SK-N-SH (cell line): Measurements from ENCODE around the gene TET2. TPM values are rescaled to one million over a fixed set of nuclear protein-coding genes. Genes with fewer than 3 reads are reported as not detected.

Source experiments
- CTCF ChIA-PET: fragments of 300-600, 350-600 bp; formaldehyde crosslinking; extraction: SDS; loops from one replicate; lab custom pipeline; 2021; lab: Yijun Ruan, JAX
- POLR2A ChIA-PET: fragments of 350-600 bp; sonication (Branson Sonifier 250); formaldehyde crosslinking; extraction: SDS; loops from one replicate; lab custom pipeline; 2020; ENCODE audit warnings: antibody characterized with exemption, inconsistent platforms; lab: Yijun Ruan, JAX
- DNase-seq: peaks from one replicate; pipeline ENCODE4 v3.0.0; 2012
- H2AFZ ChIP-seq: fragments of 200-600 bp; sonication (generic); 2 replicates; pipeline ENCODE4 v1.8.1; 2016; ENCODE audit warnings: antibody characterized with exemption, mild to moderate bottlenecking, low read depth
- H3F3A ChIP-seq: fragments of 200-600 bp; sonication (generic); replicated peaks from 2 replicates; pipeline ENCODE3; 2016; ENCODE audit warnings: antibody characterized with exemption, mild to moderate bottlenecking; ENCODE audit not compliant: insufficient read depth
- H3K27ac ChIP-seq, 2 experiments: fragments of 200-500 bp in 1 of 2; fragments of 200-600 bp in 1 of 2; sonication (Bioruptor generic) in 1 of 2; sonication (generic), shearing (Covaris generic) in 1 of 2; 2 replicates each; pipeline versions ENCODE4 v1.5.1 to v1.6.1; 2014 to 2016; ENCODE audit warnings: low read depth in 2 of 2, inconsistent platforms in 1 of 2, low read length in 1 of 2, mild to moderate bottlenecking in 1 of 2, mixed read lengths in 1 of 2
- H3K27me3 ChIP-seq: fragments of 200-600 bp; sonication (generic), shearing (Covaris generic); 2 replicates; pipeline ENCODE4 v1.6.1; 2016; ENCODE audit warnings: mixed run types; ENCODE audit not compliant: insufficient read depth
- H3K36me3 ChIP-seq, 2 experiments: fragments of 200-500 bp in 1 of 2; fragments of 200-600 bp in 1 of 2; sonication (Bioruptor generic) in 1 of 2; sonication (generic) in 1 of 2; replicated peaks in 1 of 2; 2 replicates each; pipeline versions ENCODE3 to v1.5.1; 2014 to 2016; ENCODE audit warnings: low read length in 1 of 2, mild to moderate bottlenecking in 1 of 2; ENCODE audit not compliant: insufficient read depth in 2 of 2, control insufficient read depth in 1 of 2
- H3K4me1 ChIP-seq, 2 experiments: fragments of 200-500 bp in 1 of 2; fragments of 200-600 bp in 1 of 2; sonication (Bioruptor generic) in 1 of 2; sonication (generic), shearing (Covaris generic) in 1 of 2; 2 replicates each; pipeline versions ENCODE4 v1.5.1 to v1.6.1; 2014 to 2016; ENCODE audit warnings: low read depth in 1 of 2, low read length in 1 of 2, mixed run types in 1 of 2; ENCODE audit not compliant: insufficient read depth in 2 of 2, control insufficient read depth in 1 of 2
- H3K4me2 ChIP-seq: fragments of 200-600 bp; sonication (generic), shearing (Covaris generic); 2 replicates; pipeline ENCODE4 v1.6.1; 2017; ENCODE audit warnings: mixed run types
- H3K4me3 ChIP-seq, 2 experiments: fragments of 200-500 bp in 1 of 2; fragments of 200-600 bp in 1 of 2; sonication (Bioruptor generic) in 1 of 2; sonication (generic), shearing (Covaris generic) in 1 of 2; 2 replicates each; pipeline versions ENCODE4 v1.5.1 to v1.8.1; 2014 to 2016; ENCODE audit warnings: low read depth in 2 of 2, inconsistent platforms in 1 of 2, low read length in 1 of 2, mild to moderate bottlenecking in 1 of 2, mixed read lengths in 1 of 2, moderate library complexity in 1 of 2
- H3K79me2 ChIP-seq: fragments of 200-600 bp; sonication (generic); 2 replicates; pipeline ENCODE4 v1.8.1; 2017; ENCODE audit warnings: mild to moderate bottlenecking; ENCODE audit not compliant: insufficient read depth
- H3K9ac ChIP-seq: fragments of 200-600 bp; sonication (generic); 2 replicates; pipeline ENCODE4 v1.6.1; 2017; ENCODE audit warnings: mixed run types
- H3K9me2 ChIP-seq: fragments of 200-600 bp; sonication (generic); 2 replicates; pipeline ENCODE4 v1.6.1; 2017; ENCODE audit warnings: mixed run types
- H3K9me3 ChIP-seq: fragments of 200-600 bp; sonication (generic); 2 replicates; pipeline ENCODE4 v1.6.1; 2017; ENCODE audit warnings: mixed run types, mild to moderate bottlenecking, moderate library complexity
- H4K20me1 ChIP-seq: fragments of 200-600 bp; sonication (generic); 2 replicates; pipeline ENCODE4 v1.6.1; 2017; ENCODE audit warnings: mild to moderate bottlenecking, mixed run types; ENCODE audit not compliant: insufficient read depth
- CHD2 ChIP-seq: fragments of 150-350 bp; IDR thresholded peaks from 2 replicates; pipeline ENCODE4 v1.6.1; 2018; ENCODE audit warnings: low read length; ENCODE audit not compliant: partially characterized antibody
- ELF1 ChIP-seq: IDR thresholded peaks from 2 replicates; pipeline ENCODE4 v1.4.0; 2012
- EZH2phosphoT487 ChIP-seq: fragments of 200-600 bp; sonication (generic); IDR thresholded peaks from 2 replicates; pipeline ENCODE4 v1.6.1; 2017; ENCODE audit warnings: low read depth, mixed run types, mild to moderate bottlenecking, antibody characterized with exemption, moderate library complexity, borderline replicate concordance
- FOXJ3 ChIP-seq: sonication (generic); formaldehyde crosslinking; IDR thresholded peaks from 2 replicates; pipeline ENCODE4 v1.5.1; 2020; ENCODE audit warnings: mild to moderate bottlenecking, missing genetic modification reagents
- IRF3 ChIP-seq: fragments of 150-350 bp; IDR thresholded peaks from 2 replicates; pipeline ENCODE4 v1.6.1; 2016; ENCODE audit warnings: mild to moderate bottlenecking, low read depth, low read length
- JUND ChIP-seq: IDR thresholded peaks from 2 replicates; pipeline ENCODE4 v1.4.0; 2012
- MXI1 ChIP-seq: IDR thresholded peaks from 2 replicates; pipeline ENCODE4 v1.6.1; 2012; ENCODE audit warnings: mild to moderate bottlenecking, low read depth, low read length, improper control_type of control experiment
- NRF1 ChIP-seq: IDR thresholded peaks from 2 replicates; pipeline ENCODE4 v1.6.1; 2012; ENCODE audit warnings: low read depth, mild to moderate bottlenecking, low read length
- PBX3 ChIP-seq: IDR thresholded peaks from 2 replicates; pipeline ENCODE4; 2012
- RAD21 ChIP-seq: IDR thresholded peaks from 2 replicates; pipeline ENCODE4 v1.6.1; 2012; ENCODE audit warnings: mild to moderate bottlenecking, low read length
- RCOR1 ChIP-seq: fragments of 150-350 bp; IDR thresholded peaks from 2 replicates; pipeline ENCODE4 v1.6.1; 2017; ENCODE audit warnings: antibody characterized with exemption, low read length
- TAF1 ChIP-seq: IDR thresholded peaks from 2 replicates; pipeline ENCODE4 v1.6.1; 2012; ENCODE audit warnings: low read depth, mild to moderate bottlenecking, low read length, moderate library complexity, borderline replicate concordance
- TCF12 ChIP-seq: IDR thresholded peaks from 2 replicates; pipeline ENCODE4 v1.4.0; 2012
- TEAD4 ChIP-seq: IDR thresholded peaks from 2 replicates; pipeline ENCODE4 v1.4.0; 2012; ENCODE audit warnings: mild to moderate bottlenecking, borderline replicate concordance; ENCODE audit not compliant: insufficient read depth
- polyA plus RNA-seq, 3 experiments: library from polyadenylated mRNA; depleted of rRNA; stranded (reverse); fragments of >200 nt; gene quantifications; 2 replicates each; pipeline ENCODE4 v1.2.3, GENCODE V29; 2012
- TF ChIP-seq, protein P1 (sequence below): fragments of 200-600 bp; sonication (generic); IDR thresholded peaks from 2 replicates; pipeline ENCODE4 v1.6.1; 2017; ENCODE audit warnings: antibody characterized with exemption, mild to moderate bottlenecking, moderate library complexity
- TF ChIP-seq, protein P2 (sequence below): IDR thresholded peaks from 2 replicates; pipeline ENCODE4 v1.4.0; 2012; ENCODE audit warnings: low read depth, borderline replicate concordance

TET2 gene
- polyA plus RNA-seq, 1 of the 3 experiments (the other 2 are of a cell fraction) = 3.5 TPM

- Histone ChIP-seq H3K4me1 (no peaks in the 10 kb centered on the region), H3K79me2 (no peaks in the 10 kb centered on the region), H3K27ac (no peak overlapping the region), H3K36me3 (no peaks in the 10 kb centered on the region), H3K9me2 (no peaks in the 10 kb centered on the region), H3K9ac (no peak overlapping the region), H2AFZ (no peak overlapping the region), H4K20me1 (no peaks in the 10 kb centered on the region), H3K27me3 (no peaks in the 10 kb centered on the region), H3K4me3 (no peak overlapping the region), H3K4me2 (no peak overlapping the region), H3K9me3 (peaks cover 11% of the 10 kb centered on the region; the same call in 1 of the 2 replicates), H3F3A (no peaks in the 10 kb centered on the region)
- POLR2A ChIA-PET = no interaction called here
- TF ChIP-seq NRF1 (no peak), TEAD4 (no peak), PBX3 (no peak), IRF3 (no peak), JUND (no peak), FOXJ3 (CRISPR knock-in tag) (no peak), ELF1 (no peak), RAD21 (no peak), CHD2 (no peak), RCOR1 (no peak), EZH2phosphoT487 (no peak), MXI1 (no peak), TCF12 (no peak), TAF1 (no peak)
- TF ChIP-seq, protein P1, sequence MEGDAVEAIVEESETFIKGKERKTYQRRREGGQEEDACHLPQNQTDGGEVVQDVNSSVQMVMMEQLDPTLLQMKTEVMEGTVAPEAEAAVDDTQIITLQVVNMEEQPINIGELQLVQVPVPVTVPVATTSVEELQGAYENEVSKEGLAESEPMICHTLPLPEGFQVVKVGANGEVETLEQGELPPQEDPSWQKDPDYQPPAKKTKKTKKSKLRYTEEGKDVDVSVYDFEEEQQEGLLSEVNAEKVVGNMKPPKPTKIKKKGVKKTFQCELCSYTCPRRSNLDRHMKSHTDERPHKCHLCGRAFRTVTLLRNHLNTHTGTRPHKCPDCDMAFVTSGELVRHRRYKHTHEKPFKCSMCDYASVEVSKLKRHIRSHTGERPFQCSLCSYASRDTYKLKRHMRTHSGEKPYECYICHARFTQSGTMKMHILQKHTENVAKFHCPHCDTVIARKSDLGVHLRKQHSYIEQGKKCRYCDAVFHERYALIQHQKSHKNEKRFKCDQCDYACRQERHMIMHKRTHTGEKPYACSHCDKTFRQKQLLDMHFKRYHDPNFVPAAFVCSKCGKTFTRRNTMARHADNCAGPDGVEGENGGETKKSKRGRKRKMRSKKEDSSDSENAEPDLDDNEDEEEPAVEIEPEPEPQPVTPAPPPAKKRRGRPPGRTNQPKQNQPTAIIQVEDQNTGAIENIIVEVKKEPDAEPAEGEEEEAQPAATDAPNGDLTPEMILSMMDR = no peak
- TF ChIP-seq, protein P2, sequence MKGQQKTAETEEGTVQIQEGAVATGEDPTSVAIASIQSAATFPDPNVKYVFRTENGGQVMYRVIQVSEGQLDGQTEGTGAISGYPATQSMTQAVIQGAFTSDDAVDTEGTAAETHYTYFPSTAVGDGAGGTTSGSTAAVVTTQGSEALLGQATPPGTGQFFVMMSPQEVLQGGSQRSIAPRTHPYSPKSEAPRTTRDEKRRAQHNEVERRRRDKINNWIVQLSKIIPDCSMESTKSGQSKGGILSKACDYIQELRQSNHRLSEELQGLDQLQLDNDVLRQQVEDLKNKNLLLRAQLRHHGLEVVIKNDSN = no peak
- CTCF ChIA-PET = no interaction called here
- DNase-seq = no peak
These were observed 157.4 kb downstream of the TET2 start for GRCh38 chr4:105304085-105304484.
